ENCODE results near the gene MSI2.

- TF ChIP-seq FOXK2 (IDR thresholded peaks at IDR 0.05), result no peak
- TF ChIP-seq FOXM1 (IDR thresholded peaks at IDR 0.05; ENCODE audit: borderline replicate concordance), result no peak
- no peak for TF ChIP-seq SUZ12 (IDR thresholded peaks at IDR 0.05)
Measured at GRCh38 chr17:57296231-57296630, 39.9 kb downstream of the MSI2 start.

All from HEK293T (cell line).